ENCODE measurements around the gene FRMD4B.

DNA sequence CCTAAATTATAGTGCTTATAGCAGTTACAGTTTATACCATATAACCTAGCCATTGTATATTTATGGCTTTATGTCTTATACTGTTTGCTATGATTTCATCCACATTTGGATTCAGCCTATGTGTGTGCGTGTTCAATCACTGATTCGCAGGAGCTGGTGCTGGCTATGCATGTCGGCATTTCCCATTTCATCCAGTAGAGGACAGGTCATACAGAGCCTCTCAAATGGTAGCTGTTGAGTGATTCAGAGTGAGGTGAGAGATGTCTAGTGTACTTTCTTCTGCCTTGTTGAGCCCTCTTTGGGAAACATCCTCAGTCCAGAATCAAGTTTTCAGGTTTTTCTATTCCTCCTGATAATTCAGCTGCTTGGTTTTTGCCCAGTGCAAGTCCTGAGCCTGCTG lies 76.1 kb downstream of the FRMD4B start:
- TF ChIP-seq, protein P1, sequence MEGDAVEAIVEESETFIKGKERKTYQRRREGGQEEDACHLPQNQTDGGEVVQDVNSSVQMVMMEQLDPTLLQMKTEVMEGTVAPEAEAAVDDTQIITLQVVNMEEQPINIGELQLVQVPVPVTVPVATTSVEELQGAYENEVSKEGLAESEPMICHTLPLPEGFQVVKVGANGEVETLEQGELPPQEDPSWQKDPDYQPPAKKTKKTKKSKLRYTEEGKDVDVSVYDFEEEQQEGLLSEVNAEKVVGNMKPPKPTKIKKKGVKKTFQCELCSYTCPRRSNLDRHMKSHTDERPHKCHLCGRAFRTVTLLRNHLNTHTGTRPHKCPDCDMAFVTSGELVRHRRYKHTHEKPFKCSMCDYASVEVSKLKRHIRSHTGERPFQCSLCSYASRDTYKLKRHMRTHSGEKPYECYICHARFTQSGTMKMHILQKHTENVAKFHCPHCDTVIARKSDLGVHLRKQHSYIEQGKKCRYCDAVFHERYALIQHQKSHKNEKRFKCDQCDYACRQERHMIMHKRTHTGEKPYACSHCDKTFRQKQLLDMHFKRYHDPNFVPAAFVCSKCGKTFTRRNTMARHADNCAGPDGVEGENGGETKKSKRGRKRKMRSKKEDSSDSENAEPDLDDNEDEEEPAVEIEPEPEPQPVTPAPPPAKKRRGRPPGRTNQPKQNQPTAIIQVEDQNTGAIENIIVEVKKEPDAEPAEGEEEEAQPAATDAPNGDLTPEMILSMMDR (IDR thresholded peaks at IDR 0.05) = no peak
- no peak for TF ChIP-seq POLR2A (IDR thresholded peaks at IDR 0.05)
- no peak for TF ChIP-seq POLR2AphosphoS5 (IDR thresholded peaks at IDR 0.05; ENCODE audit: insufficient read depth in 1 of 2, low read depth in 1 of 2)

Data from vagina (tissue), 2 donors.